HG03175 (cell line): ENCODE data around the gene TMEM255A.
"Not testable (repeated sequence)": the region's sequence is repeated elsewhere in the genome, so short reads cannot be mapped to it uniquely, and the experiment has no call there.

Experiments used
- ATAC-seq: cut with Tn5 transposase; IDR thresholded peaks from one replicate; pipeline ENCODE4 v1.9.1; 2021; ENCODE audit warnings: mild to moderate bottlenecking, moderate library complexity; ENCODE audit not compliant: unreplicated experiment

Gene TMEM255A

DNA sequence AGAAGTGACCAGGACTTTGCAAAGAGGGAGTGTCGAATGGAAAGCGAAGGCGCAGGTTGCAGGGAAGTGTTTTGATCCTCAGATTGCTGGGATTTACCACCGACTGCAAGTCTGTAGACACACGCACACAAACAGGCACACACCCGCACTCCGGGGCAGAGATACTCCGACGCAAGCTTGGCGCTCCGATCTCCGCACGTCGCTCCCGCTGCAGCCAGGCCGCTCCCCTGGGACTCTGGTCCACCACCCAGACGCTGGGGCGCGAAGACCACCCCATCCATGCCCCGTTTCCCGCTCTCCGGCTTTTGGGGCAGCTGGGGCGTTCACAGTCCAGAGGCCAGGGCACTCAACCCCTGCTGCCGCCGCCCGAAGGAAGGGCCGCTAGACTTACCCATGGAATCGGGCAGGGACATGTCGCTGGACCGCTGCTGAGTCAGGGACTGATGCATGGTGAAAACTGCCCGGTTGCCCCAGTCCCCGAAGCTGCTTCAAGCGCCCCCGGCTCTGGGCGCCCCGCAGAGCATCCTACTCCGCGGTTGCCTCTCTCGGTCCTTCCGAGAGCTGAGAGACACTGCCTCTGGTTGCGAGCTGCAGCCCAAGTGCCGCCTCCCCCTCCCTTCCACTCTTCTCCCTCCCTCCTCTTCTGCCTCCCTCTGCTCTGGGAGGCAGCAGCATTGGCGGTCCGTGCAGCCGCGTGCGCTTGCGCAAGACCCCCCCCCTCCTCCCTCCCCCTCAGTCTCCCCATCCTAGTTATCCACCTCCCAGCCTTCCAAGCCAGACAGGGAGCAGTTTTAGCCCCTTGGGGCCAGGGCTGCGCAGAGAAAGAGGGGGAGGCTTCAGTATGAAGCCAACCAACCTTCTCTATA, at the start of gene TMEM255A:
TMEM255A (minus strand) TSS at position 601 of the 866 bp plus-strand sequence; CDS start at position 449, 152 bp downstream.
- ATAC-seq = no peak

DNA sequence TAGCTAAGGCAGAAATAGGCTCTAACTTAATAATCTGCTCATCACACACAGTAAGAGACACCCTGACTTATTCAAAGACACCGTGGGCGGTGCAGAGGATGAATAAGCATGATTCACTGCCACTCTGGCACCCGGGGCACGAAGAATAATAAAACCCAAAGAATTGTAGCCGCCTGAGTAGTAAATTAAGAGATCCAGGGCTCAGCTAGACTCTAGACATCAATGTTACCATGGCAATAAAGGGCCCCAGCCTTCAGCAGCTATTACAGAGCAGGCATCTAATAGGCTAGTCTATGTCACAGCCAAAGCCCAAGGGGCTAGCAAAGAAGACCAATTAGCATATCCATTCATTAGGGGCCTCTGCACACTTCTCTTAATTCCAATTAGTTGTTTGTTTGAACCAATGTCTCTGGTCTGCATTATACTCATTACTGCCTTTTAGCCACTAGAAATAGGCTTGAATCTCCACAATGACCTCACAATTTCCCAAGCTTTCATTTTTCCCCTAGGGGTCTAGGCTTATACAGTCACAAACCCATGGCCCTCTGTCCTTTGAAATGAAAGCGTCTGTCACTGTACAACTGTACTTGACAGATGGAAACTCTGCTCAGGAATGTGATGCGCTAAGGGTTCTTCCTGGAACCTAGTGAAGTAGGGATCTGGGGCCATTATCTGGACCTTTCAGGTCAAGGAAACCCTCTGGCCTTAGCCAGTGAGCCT, 47.6 kb upstream of the TMEM255A start:
- ATAC-seq = no peak

DNA sequence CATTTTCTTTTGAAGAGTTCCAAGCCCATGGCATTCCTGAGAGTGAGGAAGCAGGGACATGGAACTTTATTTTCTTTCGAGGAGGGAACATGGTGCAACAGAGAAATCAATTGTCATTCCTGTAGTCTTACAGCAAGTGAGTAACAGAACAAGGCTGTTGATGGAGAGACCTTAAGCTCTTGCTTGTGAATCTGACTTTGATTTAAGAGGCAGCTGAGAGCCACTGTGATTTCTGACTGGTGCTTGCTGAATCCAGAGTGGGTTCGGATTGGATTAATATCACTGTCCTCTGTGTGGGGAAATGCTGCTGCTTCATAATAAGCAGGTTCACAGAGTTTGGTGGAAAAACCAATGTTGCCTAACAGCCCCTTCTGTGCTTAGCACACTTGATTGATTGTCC, 45.9 kb upstream of the TMEM255A start:
- ATAC-seq = no peak

GRCh38 chrX:120356084-120356483, 44.8 kb upstream of the TMEM255A start:
- no peak for ATAC-seq

DNA sequence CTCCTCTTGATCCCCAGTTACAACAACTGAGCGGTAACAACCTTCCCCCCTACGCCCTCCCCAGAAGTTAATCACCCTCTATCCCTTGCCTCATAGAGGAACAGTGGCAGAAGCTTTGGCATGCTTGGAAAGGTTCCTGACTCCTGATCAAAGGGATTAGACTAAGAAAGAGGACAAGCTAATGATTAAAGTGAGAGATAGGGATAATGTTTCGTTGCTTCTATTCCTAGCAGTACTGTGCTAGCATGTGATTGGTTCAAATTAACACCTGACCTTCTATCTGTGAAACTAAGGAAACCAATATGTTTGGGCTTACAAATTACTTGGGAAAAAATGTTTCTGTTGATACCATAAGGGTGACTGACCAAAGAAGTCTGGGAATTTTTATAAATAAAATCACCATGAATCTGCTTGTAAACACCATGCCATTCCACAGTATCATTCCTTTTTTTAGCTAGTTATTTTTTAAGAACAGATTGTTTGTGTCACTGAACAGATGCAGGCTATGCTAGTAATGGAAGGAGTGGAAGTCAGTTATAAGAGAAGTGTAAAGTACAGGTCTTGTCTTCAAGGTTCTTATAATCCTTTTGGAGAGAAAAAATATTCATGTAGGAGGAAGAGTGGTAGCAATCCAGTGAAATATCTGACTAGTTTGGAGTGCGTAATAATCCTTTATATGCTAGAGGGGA, 39.3 kb upstream of the TMEM255A start:
- no peak for ATAC-seq

DNA sequence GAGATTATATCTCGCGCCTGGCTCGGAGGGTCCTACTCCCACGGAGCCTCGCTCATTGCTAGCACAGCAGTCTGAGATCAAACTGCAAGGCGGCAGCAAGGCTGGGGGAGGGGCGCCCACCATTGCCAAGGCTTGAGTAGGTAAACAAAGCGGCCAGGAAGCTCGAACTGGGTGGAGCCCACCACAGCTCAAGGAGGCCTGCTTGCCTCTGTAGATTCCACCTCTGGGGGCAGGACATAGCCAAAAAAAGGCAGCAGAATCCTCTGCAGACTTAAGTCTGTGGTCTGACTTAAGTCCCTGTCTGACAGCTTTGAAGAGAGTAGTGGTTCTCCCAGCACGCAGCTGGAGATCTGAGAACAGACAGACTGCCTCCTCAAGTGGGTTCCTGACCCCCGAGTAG, 33.3 kb upstream of the TMEM255A start:
- not testable (repeated sequence) for ATAC-seq

- no peak for ATAC-seq
Measured at GRCh38 chrX:120336899-120337298, 25.6 kb upstream of the TMEM255A start.

- no peak for ATAC-seq
Measured at GRCh38 chrX:120335289-120335688, 24.0 kb upstream of the TMEM255A start.

DNA sequence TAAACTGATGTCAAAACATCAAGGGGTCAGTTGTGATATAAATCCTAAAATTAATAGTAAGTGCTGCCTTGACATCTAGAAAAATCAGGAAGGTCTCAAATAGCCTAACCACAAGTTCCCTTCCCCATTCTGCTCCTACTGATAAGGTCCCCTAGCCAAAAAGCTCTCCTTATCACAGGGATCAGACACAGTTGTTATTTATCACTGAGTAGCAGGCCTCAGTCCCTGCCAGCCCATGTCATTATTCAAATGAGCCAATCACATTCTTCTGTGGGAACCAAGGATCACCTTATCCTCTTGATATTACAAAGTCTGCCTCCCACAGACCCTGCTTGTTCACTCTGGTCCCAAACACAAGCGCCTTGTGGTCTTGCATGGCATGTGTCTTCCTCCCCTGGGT, 23.3 kb upstream of the TMEM255A start:
- ATAC-seq = no peak

DNA sequence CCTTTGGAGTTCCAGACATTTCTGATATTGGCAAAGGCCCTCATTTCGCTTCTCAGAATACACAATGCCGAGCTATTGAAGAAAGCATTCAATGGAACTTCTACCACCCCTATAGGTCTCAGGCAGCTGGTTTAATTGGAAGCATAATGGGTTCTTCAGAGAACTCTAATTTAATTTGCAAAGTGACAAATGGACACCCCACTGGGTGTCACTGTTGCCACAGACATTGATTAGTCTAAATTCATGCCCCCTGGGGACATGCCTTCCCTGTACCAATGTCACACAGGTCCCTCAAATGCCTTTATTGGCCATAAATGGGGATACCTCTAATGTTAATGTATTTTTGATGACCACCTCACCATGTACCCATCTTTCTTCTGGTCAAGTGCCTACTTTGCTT, 22.9 kb upstream of the TMEM255A start:
- no peak for ATAC-seq

GRCh38 chrX:120332394-120332793, 21.1 kb upstream of the TMEM255A start:
- ATAC-seq = no peak

GRCh38 chrX:120331116-120331515, 19.9 kb upstream of the TMEM255A start:
- no peak for ATAC-seq

GRCh38 chrX:120321520-120322281, 10.4 kb upstream of the TMEM255A start:
- no peak for ATAC-seq

GRCh38 chrX:120318411-120318810, 7.2 kb upstream of the TMEM255A start:
- no peak for ATAC-seq

DNA sequence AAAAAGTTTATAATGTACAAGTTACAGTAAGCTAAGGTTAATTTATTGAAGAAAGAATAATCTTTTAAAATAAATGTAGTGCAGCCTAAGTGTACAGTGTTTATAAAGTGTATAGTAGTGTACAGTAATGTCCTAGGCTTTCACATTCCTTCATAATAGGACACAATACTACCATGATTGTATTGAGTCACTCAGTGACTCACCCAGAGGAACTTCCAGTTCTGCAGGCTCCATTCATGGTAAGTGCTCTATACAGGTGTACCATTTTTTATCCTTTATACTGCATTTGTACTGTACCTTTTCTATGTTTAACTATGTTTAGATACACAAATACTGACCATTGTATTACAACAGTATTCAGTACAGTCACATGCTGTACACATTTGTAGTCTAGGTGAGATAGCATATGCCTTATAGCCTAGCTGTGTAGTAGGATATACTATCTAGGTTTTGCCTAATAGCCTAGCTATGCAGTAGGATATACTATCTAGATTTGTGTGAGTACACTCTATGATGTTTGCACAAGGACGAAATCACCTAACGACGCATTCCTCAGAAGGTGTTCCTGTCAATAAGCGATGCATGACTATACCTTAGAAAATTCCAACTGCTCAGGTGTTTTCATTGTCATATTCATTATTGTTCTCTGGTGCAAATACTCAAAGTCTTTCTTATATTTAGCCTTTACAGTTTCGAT, 5.5 kb upstream of the TMEM255A start:
- ATAC-seq = no peak

DNA sequence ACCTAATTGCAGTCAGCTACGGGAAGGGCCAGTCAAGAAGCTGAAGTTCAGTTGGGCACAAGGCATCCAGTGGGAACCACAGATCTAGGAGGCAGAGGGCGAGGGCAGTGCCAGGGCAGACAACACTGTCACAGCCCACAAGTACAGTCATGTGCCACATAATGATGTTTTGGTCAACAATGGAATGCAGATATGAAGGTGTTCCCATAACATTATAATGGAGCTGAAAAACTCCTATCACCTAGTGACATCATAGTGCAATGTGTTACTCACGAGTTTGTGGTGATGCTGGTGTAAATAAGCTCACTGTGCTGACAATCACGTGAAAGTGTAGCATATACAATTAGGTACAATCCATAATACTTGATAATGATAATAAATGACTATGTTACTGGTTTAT, 4.5 kb upstream of the TMEM255A start:
- ATAC-seq = no peak

GRCh38 chrX:120311727-120312063, 434 bp upstream of the TMEM255A start:
- ATAC-seq = no peak

- ATAC-seq = no peak
Measured at GRCh38 chrX:120309873-120310705, 1.2 kb downstream of the TMEM255A start.
